CD14-positive monocyte (primary cell): Measurements from ENCODE around the gene ENGASE. TPM values are rescaled to one million over a fixed set of nuclear protein-coding genes. Genes with fewer than 3 reads are reported as not detected.

Source experiments
- DNase-seq, 3 donors: peaks; one replicate each; pipeline ENCODE4 v3.0.0-alpha.2; 2011 to 2022
- H2AFZ ChIP-seq: 2 replicates; pipeline ENCODE4 v1.6.0; 2012; ENCODE audit warnings: mild to moderate bottlenecking, low read depth, low read length, inconsistent platforms; ENCODE audit not compliant: insufficient read depth, poor library complexity, severe bottlenecking
- H3K27ac ChIP-seq, 2 donors: 1 replicate in 1 of 2; 2 replicates in 1 of 2; pipeline ENCODE4 v1.5.1; 2012 to 2013; ENCODE audit warnings: low read length in 2 of 2, control low read depth in 1 of 2, inconsistent platforms in 1 of 2, low read depth in 1 of 2, mild to moderate bottlenecking in 1 of 2
- H3K27me3 ChIP-seq, 2 donors: one replicate each; pipeline versions ENCODE4 v1.6.0 to v1.6.1; 2011 to 2013; ENCODE audit warnings: low read length in 2 of 2; ENCODE audit not compliant: control insufficient read depth in 2 of 2, insufficient read depth in 2 of 2
- H3K36me3 ChIP-seq, 2 donors: replicated peaks in 1 of 2; 1 replicate in 1 of 2; 2 replicates in 1 of 2; pipeline versions ENCODE4 v1.5.1 to v1.6.1; 2012 to 2013; ENCODE audit warnings: low read length in 2 of 2, control low read depth in 1 of 2, inconsistent platforms in 1 of 2, mild to moderate bottlenecking in 1 of 2; ENCODE audit not compliant: insufficient read depth in 2 of 2, control insufficient read depth in 1 of 2
- H3K4me1 ChIP-seq, 2 donors: 1 replicate in 1 of 2; 2 replicates in 1 of 2; pipeline versions ENCODE4 v1.5.1 to v1.6.1; 2012 to 2013; ENCODE audit warnings: low read length in 2 of 2, control low read depth in 1 of 2, inconsistent platforms in 1 of 2, mild to moderate bottlenecking in 1 of 2, moderate library complexity in 1 of 2; ENCODE audit not compliant: insufficient read depth in 2 of 2, control insufficient read depth in 1 of 2
- H3K4me2 ChIP-seq: replicated peaks from 2 replicates; pipeline ENCODE3; 2012; ENCODE audit warnings: low read length, moderate library complexity, mild to moderate bottlenecking; ENCODE audit not compliant: poor library complexity, severe bottlenecking; ENCODE audit errors: extremely low read depth
- H3K4me3 ChIP-seq, 3 experiments: fragments of 200-600 bp in 1 of 3; sonication (generic) in 1 of 3; replicated peaks in 1 of 3; 1 replicate in 2 of 3; 2 replicates in 1 of 3; pipeline ENCODE4 v1.5.1; 2011 to 2013; ENCODE audit warnings: low read length in 3 of 3, mild to moderate bottlenecking in 3 of 3, control low read depth in 2 of 3, low read depth in 2 of 3, inconsistent platforms in 1 of 3, moderate library complexity in 1 of 3
- H3K79me2 ChIP-seq: 2 replicates; pipeline ENCODE4 v1.6.0; 2012; ENCODE audit warnings: mild to moderate bottlenecking, control low read depth, inconsistent platforms, low read length, moderate library complexity; ENCODE audit not compliant: insufficient read depth
- H3K9ac ChIP-seq: 2 replicates; pipeline ENCODE4 v1.6.0; 2017; ENCODE audit warnings: low read length, mild to moderate bottlenecking; ENCODE audit not compliant: insufficient read depth, poor library complexity, severe bottlenecking
- H3K9me3 ChIP-seq, 2 donors: replicated peaks in 1 of 2; 1 replicate in 1 of 2; 2 replicates in 1 of 2; pipeline versions ENCODE4 v1.5.1 to v1.6.1; 2012 to 2013; ENCODE audit warnings: low read length in 2 of 2, control low read depth in 1 of 2; ENCODE audit not compliant: control insufficient read depth in 1 of 2, insufficient read depth in 1 of 2
- H4K20me1 ChIP-seq: 2 replicates; pipeline ENCODE4 v1.6.0; 2012; ENCODE audit warnings: mild to moderate bottlenecking, low read length, control low read depth, moderate library complexity; ENCODE audit not compliant: insufficient read depth
- H3K27ac Mint-ChIP-seq, 7 donors: one replicate each; pipeline ENCODE4 v1.8.0; 2020; ENCODE audit warnings: mild to moderate bottlenecking in 7 of 7, mixed read lengths in 7 of 7, moderate library complexity in 6 of 7, inconsistent platforms in 2 of 7
- H3K27me3 Mint-ChIP-seq, 3 donors: one replicate each; pipeline ENCODE4 v1.8.0; 2021 to 2022; ENCODE audit warnings: low read depth in 3 of 3, mild to moderate bottlenecking in 3 of 3, mixed read lengths in 3 of 3, moderate library complexity in 3 of 3, inconsistent platforms in 1 of 3
- H3K36me3 Mint-ChIP-seq, 2 donors: one replicate each; pipeline ENCODE4 v1.8.0; 2020; ENCODE audit warnings: mixed read lengths in 2 of 2, inconsistent platforms in 1 of 2, mild to moderate bottlenecking in 1 of 2
- H3K4me1 Mint-ChIP-seq: one replicate; pipeline ENCODE4 v1.8.0; 2020; ENCODE audit warnings: mild to moderate bottlenecking, mixed read lengths
- H3K4me3 Mint-ChIP-seq, 2 donors: one replicate each; pipeline ENCODE4 v1.8.0; 2020; ENCODE audit warnings: mild to moderate bottlenecking in 2 of 2, mixed read lengths in 2 of 2, moderate library complexity in 1 of 2
- H3K9me3 Mint-ChIP-seq, 7 donors: one replicate each; pipeline ENCODE4 v1.8.0; 2020 to 2022; ENCODE audit warnings: mixed read lengths in 7 of 7, mild to moderate bottlenecking in 6 of 7, moderate library complexity in 6 of 7, inconsistent platforms in 2 of 7
- CTCF ChIP-seq: fragments of 200-600 bp; IDR thresholded peaks from one replicate; pipeline ENCODE4 v1.8.0; 2022; ENCODE audit warnings: antibody characterized with exemption, mild to moderate bottlenecking
- WGBS: methylation state at CpG from one replicate; pipeline ENCODE4 v1.1.5; 2013; ENCODE audit warnings: missing lambda C conversion rate; ENCODE audit not compliant: insufficient coverage; 5-methylcytosine and 5-hydroxymethylcytosine counted together
- intact Hi-C, 2 donors: fragments of 100-400 bp; cut with micrococcal nuclease; formaldehyde crosslinking; loops; one replicate each; pipeline versions ENCODE4 v1.15.0 to v1.15.1; 2023
- polyA plus RNA-seq, 3 donors: library from polyadenylated mRNA; depleted of rRNA in 1 of 3; unstranded in 2 of 3; stranded (reverse) in 1 of 3; fragments of 300-500 nt in 2 of 3; fragments of >200 nt in 1 of 3; fragmentation: Illumina TruSeq in 2 of 3; gene quantifications; 1 replicate in 2 of 3; 2 replicates in 1 of 3; pipeline ENCODE4 v1.2.3, GENCODE V29; 2012 to 2021

ENGASE gene
- polyA plus RNA-seq, 3 donors: 2.6 to 150 (median 3.0) TPM

DNA sequence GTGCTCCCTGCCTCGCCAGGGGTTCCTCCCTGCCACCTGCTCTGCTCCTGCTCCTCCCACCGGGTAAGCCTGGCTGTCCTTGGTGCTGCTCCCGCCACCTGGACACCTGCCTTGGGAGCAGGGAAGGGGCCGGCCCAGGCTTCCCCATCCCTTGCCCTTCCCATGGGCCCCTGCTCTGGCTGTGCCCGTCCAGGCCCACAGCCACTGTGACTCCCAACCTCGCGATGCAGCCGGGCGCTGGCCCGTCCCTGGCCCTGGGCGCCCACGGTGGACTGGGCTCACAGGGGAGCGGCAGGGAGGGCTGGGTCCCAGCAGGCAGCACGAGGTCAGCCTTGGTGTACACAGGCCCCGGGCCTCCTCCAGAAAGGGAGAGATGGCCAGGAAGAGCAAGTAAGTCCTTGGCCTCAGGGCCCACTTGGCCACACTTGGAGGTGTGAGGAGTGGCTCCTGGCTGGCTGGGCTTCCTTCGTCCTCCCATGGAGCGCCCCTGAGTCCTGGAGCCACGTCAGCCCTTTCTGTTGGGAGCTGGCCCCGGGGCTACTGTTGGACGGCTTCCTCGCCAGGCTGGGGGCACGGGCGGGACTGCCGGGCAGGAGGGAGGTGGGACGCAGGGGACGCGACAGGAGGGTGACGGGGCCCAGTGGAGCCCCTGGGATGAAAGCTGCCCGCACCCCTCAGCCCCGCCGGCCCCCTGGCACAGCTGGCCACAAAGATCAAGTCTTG is 15.3 kb downstream of the ENGASE start:
- Histone ChIP-seq H3K79me2 (no peaks in the 10 kb centered on the region), H3K36me3 (peaks cover 15 to 27% of the 10 kb centered on the region in 2 donors), H3K27me3 (no peaks in the 10 kb centered on the region), H3K27ac (no peak overlapping the region), H3K4me2 (no peak overlapping the region), H3K9ac (no peak overlapping the region), H2AFZ (no peak overlapping the region), H3K9me3 (no peaks in the 10 kb centered on the region), H3K4me1 (no peaks in the 10 kb centered on the region), H4K20me1 (peaks cover 16% of the 10 kb centered on the region), H3K4me3 (no peak overlapping the region)
- no peaks in the 10 kb centered on the region for H3K4me1 Mint-ChIP-seq
- intact Hi-C loops: no loop called here
- DNase-seq: no peak
- no peak for TF ChIP-seq CTCF
- no peaks in the 10 kb centered on the region for H3K9me3 Mint-ChIP-seq
- H3K27ac Mint-ChIP-seq: no peak overlapping the region
- 92% methylated on average over 27 of the region's 31 CpGs for WGBS
- peaks cover 14 to 32% of the 10 kb centered on the region in 2 donors for H3K36me3 Mint-ChIP-seq
- H3K4me3 Mint-ChIP-seq: no peak overlapping the region
- H3K27me3 Mint-ChIP-seq: peaks cover 7 to 22% (median 11%) of the 10 kb centered on the region in 3 donors

DNA sequence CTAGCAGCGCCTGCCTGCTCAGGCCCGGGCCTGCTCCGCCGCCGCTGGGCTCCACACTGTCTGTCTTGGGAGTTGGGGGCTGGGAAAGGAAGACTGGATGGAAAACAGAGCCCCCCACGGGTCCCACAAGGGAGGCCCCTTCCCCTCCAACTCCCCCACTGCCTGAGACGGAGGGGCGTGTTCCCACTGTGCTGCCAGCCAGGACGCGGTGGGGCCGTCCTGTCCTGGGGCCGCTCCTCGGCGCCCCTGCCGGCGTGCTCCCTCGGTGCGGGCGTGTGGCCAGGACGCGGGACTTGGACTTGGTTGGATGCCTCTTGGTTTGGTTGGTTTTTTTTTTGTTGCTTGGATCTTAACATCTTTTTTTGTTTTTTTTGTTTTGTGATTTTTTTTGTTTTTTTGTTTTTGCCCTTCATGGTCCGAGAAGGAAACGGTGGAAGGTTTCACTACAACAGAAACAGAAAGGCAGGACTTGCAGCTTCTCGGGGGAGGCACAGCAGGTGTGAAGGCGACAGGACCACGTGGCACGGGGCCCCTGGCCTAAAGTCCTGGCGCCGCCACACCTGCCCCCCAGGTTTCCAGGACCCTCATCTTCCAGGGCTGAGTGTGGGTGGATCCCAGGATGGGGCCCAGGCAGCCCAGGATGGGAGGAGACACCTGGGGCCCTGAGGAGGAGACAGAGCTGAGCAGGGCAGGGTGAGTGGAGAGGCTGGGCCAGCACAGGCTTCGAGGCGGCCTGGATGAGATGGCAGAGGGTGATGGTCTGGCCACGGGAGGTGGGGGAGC is 16.0 kb downstream of the ENGASE start:
- H3K27ac ChIP-seq: no peak overlapping the region
- intact Hi-C loops: no loop called here
- Mint-ChIP-seq H3K27me3 (peaks cover 8 to 28% (median 11%) of the 10 kb centered on the region in 3 donors), H3K4me1 (no peaks in the 10 kb centered on the region), H3K4me3 (no peak overlapping the region), H3K36me3 (peaks cover 10 to 25% of the 10 kb centered on the region in 2 donors), H3K9me3 (no peaks in the 10 kb centered on the region), H3K27ac (no peak overlapping the region)
- peaks cover 7 to 19% of the 10 kb centered on the region in 2 donors for H3K36me3 ChIP-seq
- 65% methylated on average over 26 of the region's 32 CpGs for WGBS
- no peaks in the 10 kb centered on the region for H3K9me3 ChIP-seq
- H3K27me3 ChIP-seq: peaks cover 0 to 5% of the 10 kb centered on the region in 2 donors
- H3K4me1 ChIP-seq: no peaks in the 10 kb centered on the region
- no peak for DNase-seq
- TF ChIP-seq CTCF: peak; percentile 2
- no peak overlapping the region for H3K4me3 ChIP-seq
- H3K4me2 ChIP-seq: no peak overlapping the region
- H2AFZ ChIP-seq: no peak overlapping the region
- no peaks in the 10 kb centered on the region for H3K79me2 ChIP-seq
- peaks cover 16% of the 10 kb centered on the region for H4K20me1 ChIP-seq
- no peak overlapping the region for H3K9ac ChIP-seq
